HFFc6 (cell line): ENCODE data around the gene TSPOAP1. TPM values are rescaled to one million over a fixed set of nuclear protein-coding genes. Genes with fewer than 3 reads are reported as not detected.

Source experiments
- DNase-seq: peaks from one replicate; pipeline ENCODE4 v3.0.0-alpha.2; 2018
- H3K27ac Mint-ChIP-seq: 2 replicates; pipeline ENCODE4 v1.8.0; 2020; ENCODE audit warnings: mild to moderate bottlenecking, mixed read lengths
- H3K27me3 Mint-ChIP-seq: 2 replicates; pipeline ENCODE4 v1.8.0; 2021; ENCODE audit warnings: mild to moderate bottlenecking, moderate library complexity, mixed read lengths; ENCODE audit not compliant: insufficient read depth
- H3K36me3 Mint-ChIP-seq: 2 replicates; pipeline ENCODE4 v1.8.0; 2021; ENCODE audit warnings: low read depth, mixed read lengths
- H3K4me1 Mint-ChIP-seq: 2 replicates; pipeline ENCODE4 v1.8.0; 2020; ENCODE audit warnings: low read depth, mixed read lengths
- H3K4me3 Mint-ChIP-seq: 2 replicates; pipeline ENCODE4 v1.8.0; 2020; ENCODE audit warnings: mild to moderate bottlenecking, moderate library complexity, mixed read lengths
- H3K9me3 Mint-ChIP-seq: 2 replicates; pipeline ENCODE4 v1.8.0; 2020; ENCODE audit warnings: mild to moderate bottlenecking, mixed read lengths
- CTCF ChIP-seq: fragments of 200-600 bp; sonication (generic); IDR thresholded peaks from 2 replicates; pipeline ENCODE4 v1.5.0; 2021; ENCODE audit warnings: antibody characterized with exemption, mild to moderate bottlenecking
- total RNA-seq, 6 experiments: library from RNA; stranded (reverse); fragmentation: NEBNext Ultra II Directional; extraction: Animal tissue kit (Norgen Biotek cat#: 25700); gene quantifications; 2 replicates in 1 of 6; 3 replicates in 5 of 6; pipeline ENCODE4 v1.2.3, GENCODE V29; 2021

The TSPOAP1 gene
- total RNA-seq, 6 experiments from 2014 or later = 0.50 to 1.8 (median 1.3) TPM

- no peaks in the 10 kb centered on the region for H3K9me3 Mint-ChIP-seq
- H3K4me1 Mint-ChIP-seq = peaks cover 6% of the 10 kb centered on the region
- peak; percentile 25; the same call in 1 of the 2 replicates for TF ChIP-seq CTCF
- H3K4me3 Mint-ChIP-seq = no peak overlapping the region
- H3K27ac Mint-ChIP-seq = no peak overlapping the region
- peaks cover 12% of the 10 kb centered on the region for H3K27me3 Mint-ChIP-seq
- H3K36me3 Mint-ChIP-seq = no peaks in the 10 kb centered on the region
- no peak for DNase-seq
Measured at GRCh38 chr17:58312829-58313228, 15.8 kb downstream of the TSPOAP1 start.

- Mint-ChIP-seq H3K27me3 (peaks cover 12% of the 10 kb centered on the region), H3K4me3 (no peak overlapping the region), H3K9me3 (no peaks in the 10 kb centered on the region), H3K36me3 (no peaks in the 10 kb centered on the region), H3K4me1 (no peaks in the 10 kb centered on the region; the same call in none of the 2 replicates), H3K27ac (no peak overlapping the region)
- TF ChIP-seq CTCF = no peak
- DNase-seq = no peak
Measured at GRCh38 chr17:58312021-58312630, 16.5 kb downstream of the TSPOAP1 start.

- no peaks in the 10 kb centered on the region for H3K9me3 Mint-ChIP-seq
- no peak for DNase-seq
- H3K36me3 Mint-ChIP-seq = no peaks in the 10 kb centered on the region
- no peak overlapping the region for H3K4me3 Mint-ChIP-seq
- H3K4me1 Mint-ChIP-seq = no peaks in the 10 kb centered on the region; the same call in 1 of the 2 replicates
- no peak for TF ChIP-seq CTCF
- peaks cover 12% of the 10 kb centered on the region for H3K27me3 Mint-ChIP-seq
- no peak overlapping the region for H3K27ac Mint-ChIP-seq
Measured at GRCh38 chr17:58311429-58311894, 17.1 kb downstream of the TSPOAP1 start.

GRCh38 chr17:58310511-58311428 is 17.8 kb downstream of the TSPOAP1 start:
- Mint-ChIP-seq H3K4me3 (no peak overlapping the region), H3K27me3 (peaks cover 9% of the 10 kb centered on the region), H3K36me3 (no peaks in the 10 kb centered on the region), H3K9me3 (no peaks in the 10 kb centered on the region), H3K4me1 (no peaks in the 10 kb centered on the region; the same call in 1 of the 2 replicates), H3K27ac (no peak overlapping the region)
- DNase-seq = no peak
- TF ChIP-seq CTCF = no peak

- peaks cover 9% of the 10 kb centered on the region for H3K27me3 Mint-ChIP-seq
- no peaks in the 10 kb centered on the region for H3K9me3 Mint-ChIP-seq
- TF ChIP-seq CTCF = no peak
Measured at GRCh38 chr17:58309918-58310259, 18.7 kb downstream of the TSPOAP1 start.

More at GRCh38 chr17:58309918-58310259, 18.7 kb downstream of the TSPOAP1 start:
- H3K4me1 Mint-ChIP-seq = no peaks in the 10 kb centered on the region; the same call in 1 of the 2 replicates
- no peak overlapping the region for H3K4me3 Mint-ChIP-seq
- H3K27ac Mint-ChIP-seq = no peak overlapping the region
- DNase-seq = no peak
- H3K36me3 Mint-ChIP-seq = no peaks in the 10 kb centered on the region
